GM21423 (cell line): Measurements from ENCODE around the gene MYOZ1.

ENCODE experiments used
- ATAC-seq: cut with Tn5 transposase; IDR thresholded peaks from one replicate; pipeline ENCODE4 v1.9.1; 2021; ENCODE audit warnings: mild to moderate bottlenecking, moderate library complexity; ENCODE audit not compliant: unreplicated experiment

MYOZ1 gene

DNA sequence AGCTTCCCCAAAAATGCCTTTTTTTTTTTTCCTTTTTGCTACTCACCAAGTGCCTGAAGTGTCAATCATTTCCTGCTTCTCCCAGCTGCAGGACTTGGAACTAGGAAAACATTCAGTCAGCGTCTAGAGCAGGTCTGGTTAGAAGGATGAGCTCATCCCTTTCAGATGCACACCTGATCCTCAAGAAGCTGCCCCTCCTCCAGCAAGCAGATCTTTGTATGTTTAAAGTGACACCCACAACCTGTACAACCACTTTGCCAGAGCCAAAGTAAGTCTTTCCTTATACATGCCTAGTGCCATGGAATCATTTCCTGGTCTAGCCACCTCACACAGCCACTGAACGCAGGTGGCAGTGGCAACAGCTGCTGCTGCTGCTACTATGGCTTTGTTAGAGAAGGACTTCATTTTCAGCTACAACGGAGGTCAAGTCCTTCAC, 39.8 kb downstream of the MYOZ1 start:
- no peak for ATAC-seq

DNA sequence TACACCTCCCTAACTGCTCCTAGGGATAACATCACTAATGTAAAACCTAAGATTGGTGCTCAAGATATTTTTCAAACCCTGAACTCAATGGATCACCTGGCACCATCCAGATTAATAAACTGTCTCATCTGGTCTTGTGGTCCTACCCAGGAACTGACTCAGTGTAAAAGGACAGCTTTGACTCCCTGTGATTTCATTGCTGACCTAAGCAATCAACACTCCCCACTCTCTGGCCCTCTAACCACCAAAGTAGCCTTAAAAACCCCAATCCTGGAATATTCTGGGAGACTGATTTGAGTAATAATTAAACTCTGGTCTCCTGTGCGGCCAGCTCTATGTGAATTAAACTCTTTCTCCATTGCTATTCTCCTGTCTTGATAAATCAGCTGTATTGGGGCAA, 43.9 kb downstream of the MYOZ1 start:
- no peak for ATAC-seq

DNA sequence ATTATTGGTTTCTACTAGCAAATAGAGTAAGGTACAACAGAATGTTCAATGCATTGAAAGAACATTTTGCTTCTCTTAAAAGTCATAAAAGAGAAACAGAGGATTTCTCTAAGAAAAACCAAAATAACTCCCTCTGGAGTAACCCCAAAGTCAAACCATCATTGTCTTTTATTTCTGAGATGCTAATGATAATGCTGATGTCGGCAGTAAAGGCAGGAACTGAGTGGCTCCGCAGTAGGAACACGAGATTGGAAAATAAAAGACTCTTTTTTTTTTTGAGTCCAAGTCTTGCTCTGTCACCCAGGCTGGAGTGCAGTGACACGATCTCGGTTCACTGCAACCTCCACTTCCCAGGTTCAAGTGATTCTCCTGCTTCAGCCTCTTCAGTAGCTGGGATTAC, 47.5 kb downstream of the MYOZ1 start:
- no peak for ATAC-seq

DNA sequence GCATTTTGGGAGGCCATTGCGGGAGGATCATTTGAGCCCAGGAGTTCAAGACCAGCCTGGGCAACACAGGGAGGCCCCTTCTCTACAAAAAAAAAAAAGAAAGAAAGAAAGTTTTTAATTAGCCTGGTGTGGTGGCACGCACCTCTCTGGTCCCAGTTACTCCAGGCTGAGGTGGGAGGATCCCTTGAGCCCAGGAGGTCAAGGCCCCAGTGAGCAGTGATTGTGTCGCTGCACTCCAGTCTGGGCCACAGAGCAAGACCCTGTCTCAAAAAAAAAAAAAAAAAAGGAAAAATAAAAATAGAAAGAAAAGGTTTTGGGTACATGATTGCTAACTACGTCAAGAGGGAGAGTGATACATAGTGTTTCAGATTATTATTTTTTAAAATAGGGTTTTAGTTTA, 48.2 kb downstream of the MYOZ1 start:
- no peak for ATAC-seq

DNA sequence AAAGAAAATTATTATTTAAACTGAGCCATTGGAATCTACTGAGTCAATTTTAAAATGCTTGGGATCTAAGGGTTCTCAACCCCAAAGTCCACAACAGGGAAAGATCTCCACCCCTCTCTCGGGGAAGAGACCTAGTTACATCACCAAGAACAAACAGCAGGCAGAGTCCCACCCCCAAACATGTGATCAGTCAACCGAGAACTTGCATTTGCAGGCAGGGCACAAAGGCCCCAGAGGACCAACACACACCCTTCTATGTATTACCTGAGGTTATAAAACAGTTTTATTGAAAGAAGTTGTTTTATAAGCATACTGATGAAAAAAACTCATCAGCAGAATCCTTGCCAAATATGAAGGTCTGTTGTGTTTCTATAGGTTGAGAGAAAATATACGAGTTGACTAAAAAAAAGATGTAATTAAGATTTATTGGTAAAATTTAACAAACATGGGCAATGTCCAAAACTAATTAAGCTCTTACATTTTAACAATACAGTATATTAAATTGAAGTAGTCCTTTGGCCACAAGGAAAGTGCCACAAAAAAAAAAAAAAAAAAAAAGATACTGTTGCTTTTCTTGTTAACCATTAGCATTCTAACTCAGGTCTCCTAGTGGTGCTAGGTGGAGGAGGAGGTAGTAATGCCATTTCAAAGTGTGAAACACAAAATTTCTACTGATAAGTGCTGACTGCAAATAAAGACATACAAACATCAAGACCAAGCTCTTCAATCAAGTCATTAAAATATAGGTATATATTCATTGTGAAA, 49.2 kb downstream of the MYOZ1 start:
- ATAC-seq = no peak

DNA sequence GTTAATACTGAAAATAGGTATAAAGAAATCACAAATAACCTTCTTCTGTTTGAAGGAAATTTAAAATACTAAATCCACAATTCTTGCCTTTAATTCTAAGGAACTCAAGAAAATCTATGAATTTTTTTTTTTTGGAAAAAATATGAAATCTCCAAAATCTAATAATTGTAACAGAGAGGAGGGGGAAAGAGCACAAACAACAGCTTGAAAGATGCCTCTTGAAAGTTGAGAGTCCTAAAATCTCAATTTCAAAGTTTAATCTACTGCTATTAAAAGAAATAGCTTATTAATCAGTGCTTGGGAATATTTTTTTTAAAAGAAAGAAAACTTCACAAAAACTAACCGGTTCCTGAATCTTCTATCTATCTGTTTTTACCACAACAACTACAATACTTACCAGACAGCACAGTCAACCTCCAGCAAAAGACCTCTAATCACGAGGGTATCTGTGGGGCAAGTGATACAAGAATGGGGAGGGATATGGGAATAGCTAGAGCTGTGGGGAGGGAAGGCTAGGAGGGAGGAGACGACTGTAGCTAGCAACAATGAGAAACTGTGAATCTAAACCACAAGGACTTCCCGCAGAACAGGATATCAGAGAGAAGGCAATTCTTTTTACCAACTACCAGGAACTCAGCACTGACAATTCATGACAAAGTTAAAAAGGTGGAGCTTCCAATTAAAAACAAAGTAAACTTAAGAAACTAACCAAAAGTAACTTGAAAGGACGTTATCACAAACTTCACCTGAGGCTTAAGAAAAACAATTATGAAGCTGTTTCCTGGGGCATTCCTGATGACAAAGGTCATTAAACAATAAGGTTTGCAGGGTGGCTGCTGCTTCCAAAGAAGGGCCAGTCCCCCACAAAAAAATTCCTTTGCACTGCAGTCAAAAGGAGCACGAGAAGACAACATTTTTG, 50.1 kb downstream of the MYOZ1 start, which contains the start of gene USP54:
Gene USP54 (minus strand): TSS at position 462 of the 919 bp plus-strand sequence. CDS start 15,684 bp downstream, outside the sequence.
- no peak for ATAC-seq

DNA sequence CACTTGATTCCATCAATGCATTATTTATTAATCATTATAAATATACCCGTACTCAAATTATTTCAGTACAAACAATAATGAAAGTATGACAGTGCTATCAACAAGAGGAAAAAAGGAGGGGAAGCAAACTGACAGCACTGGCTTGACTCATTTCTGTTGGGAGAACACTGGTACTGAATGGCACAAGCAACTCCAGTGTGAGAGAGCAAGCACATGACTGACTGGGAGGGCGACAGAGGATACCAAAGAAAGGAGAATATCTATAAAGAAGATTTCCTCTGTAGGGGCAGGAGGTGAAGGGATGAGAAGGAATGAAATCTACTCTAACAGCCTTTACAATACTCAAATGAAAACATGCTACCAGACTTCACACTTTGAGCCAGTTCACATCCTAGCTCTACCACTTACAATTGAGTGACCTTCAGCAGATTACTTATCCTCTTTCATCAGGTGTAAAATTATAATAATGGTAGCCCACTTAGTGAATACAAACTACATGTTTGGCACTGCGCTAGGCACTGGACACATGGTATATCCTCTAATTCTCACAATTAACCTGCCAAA, 51.6 kb downstream of the MYOZ1 start:
- no peak for ATAC-seq

DNA sequence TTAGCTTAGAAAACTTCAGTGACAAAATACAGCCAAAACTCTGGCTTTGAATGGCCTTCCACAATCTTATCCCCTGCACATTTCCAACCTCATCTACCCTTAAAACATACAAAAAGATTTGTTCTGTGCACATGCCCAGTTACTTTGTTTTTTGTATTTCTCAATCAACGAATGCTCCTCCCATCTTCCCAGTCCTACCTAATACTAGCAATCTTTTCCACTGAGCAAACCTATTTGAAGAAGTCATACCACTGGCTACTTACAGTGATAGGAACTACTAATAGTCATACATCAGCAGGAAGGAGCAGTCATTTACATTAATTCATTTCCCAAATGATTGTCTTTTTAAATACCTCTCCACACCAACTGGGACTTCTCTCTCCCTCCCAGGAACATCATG, 52.6 kb downstream of the MYOZ1 start:
- ATAC-seq = no peak

DNA sequence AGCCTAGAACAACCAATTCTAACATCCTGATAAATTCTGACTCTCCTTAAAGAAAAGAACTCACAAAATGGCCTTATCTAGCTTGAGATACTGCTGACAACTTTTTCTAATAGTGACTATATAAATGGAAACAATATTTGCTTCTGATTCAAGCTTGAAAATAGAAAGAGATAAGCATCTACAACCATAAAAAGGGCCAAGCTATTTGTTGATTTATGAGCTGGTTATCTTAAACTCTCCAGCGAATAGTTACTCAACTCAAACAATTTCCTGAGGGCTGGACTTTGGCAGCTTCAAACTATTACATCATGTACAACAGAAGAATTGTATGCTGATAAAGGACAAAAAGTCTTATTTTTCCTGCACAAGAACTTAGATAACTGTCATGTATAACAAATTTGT, 54.7 kb downstream of the MYOZ1 start:
- ATAC-seq = no peak

DNA sequence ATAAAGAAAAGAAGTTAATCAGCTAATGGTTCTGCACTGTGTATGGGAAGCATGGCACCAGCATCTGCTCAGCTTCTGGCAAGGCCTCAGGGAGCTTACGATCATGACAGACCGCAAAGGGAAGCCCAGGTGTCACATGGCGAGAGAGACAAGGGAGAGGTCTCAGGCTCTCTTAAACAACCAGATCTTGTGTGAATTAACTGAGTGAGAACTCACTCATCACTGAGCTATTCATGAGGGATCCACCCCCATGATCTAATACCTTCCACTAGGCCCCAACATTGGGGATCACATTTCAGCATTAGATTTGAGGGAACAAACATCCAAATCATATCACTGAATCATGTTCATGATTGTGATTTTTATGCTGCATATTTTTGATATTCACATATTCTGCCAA, 55.9 kb downstream of the MYOZ1 start:
- ATAC-seq = no peak

DNA sequence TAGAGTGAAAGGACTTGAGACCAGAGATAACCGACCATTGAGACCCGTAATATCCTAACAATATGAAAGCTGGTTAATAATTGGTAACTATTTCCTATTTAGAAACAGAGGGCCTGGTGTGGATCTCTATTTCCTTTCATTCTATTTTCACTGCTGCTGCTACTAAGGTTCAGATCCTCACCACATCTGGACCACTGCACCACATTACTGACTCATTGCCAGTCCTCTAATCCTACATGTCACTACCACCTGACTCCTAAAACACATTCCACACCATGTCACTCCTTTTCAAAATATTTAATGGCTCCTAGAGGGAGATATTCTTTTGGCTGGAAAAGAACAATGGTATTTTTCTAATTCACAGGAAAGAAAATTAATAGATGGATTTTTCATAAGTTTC, 56.5 kb downstream of the MYOZ1 start:
- ATAC-seq = peak; percentile 83

DNA sequence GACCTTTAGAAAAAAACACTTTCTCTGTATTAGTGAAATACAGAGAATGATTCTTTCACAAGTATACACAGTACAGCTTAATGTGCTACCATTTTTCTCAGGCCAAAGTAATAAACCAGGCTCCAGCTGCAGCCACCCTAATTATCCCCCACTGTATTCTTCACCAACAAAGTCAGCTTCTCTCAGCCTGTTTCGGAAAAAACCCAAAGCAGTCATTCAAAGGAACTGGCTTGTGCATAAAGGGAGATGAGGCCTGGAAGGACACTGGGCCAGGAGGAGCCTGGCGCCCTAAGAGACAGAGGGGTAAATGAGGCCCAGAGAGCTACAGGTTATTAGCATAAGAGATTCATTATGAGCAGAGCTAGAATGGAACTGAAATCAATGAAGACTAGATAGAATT, 59.4 kb downstream of the MYOZ1 start:
- no peak for ATAC-seq
